Kidney (tissue), 22 donors: ENCODE measurements around the gene ZFP90. TPM values are rescaled to one million over a fixed set of nuclear protein-coding genes. Genes with fewer than 3 reads are reported as not detected.

Source experiments
- DNase-seq, 5 donors: peaks; one replicate each; pipeline ENCODE4 v3.0.0-alpha.2; 2013 to 2020
- FAIRE-seq: peaks from 2 replicates; lab custom pipeline; 2012; peaks lifted over from hg19 to GRCh38; lab: Jason Lieb, UNC
- H3K27ac ChIP-seq, 2 donors: one replicate each; pipeline ENCODE4 v1.7.0; 2013; ENCODE audit warnings: low read depth in 2 of 2, low read length in 2 of 2, inconsistent platforms in 1 of 2
- H3K27me3 ChIP-seq: one replicate; pipeline ENCODE4 v1.7.1; 2013; ENCODE audit warnings: low read length, inconsistent platforms; ENCODE audit not compliant: control insufficient read depth, insufficient read depth
- H3K36me3 ChIP-seq, 3 donors: one replicate each; pipeline versions ENCODE4 v1.7.0 to v1.7.1; 2013; ENCODE audit warnings: low read length in 3 of 3, control low read depth in 1 of 3, inconsistent platforms in 1 of 3; ENCODE audit not compliant: insufficient read depth in 3 of 3, control insufficient read depth in 2 of 3
- H3K4me1 ChIP-seq, 3 donors: one replicate each; pipeline versions ENCODE4 v1.7.0 to v1.7.1; 2013; ENCODE audit warnings: low read length in 3 of 3, inconsistent platforms in 1 of 3, low read depth in 1 of 3; ENCODE audit not compliant: control insufficient read depth in 2 of 3, insufficient read depth in 2 of 3
- H3K4me3 ChIP-seq, 3 donors: one replicate each; pipeline versions ENCODE4 v1.7.0 to v1.8.1; 2013; ENCODE audit warnings: low read length in 3 of 3, control low read depth in 1 of 3, inconsistent platforms in 1 of 3
- H3K9ac ChIP-seq, 3 donors: one replicate each; pipeline versions ENCODE4 v1.7.0 to v1.7.1; 2013; ENCODE audit warnings: low read length in 3 of 3, control low read depth in 1 of 3, inconsistent platforms in 1 of 3
- H3K9me3 ChIP-seq, 3 donors: one replicate each; pipeline versions ENCODE4 v1.7.0 to v1.7.1; 2013; ENCODE audit warnings: low read length in 3 of 3, control low read depth in 1 of 3, inconsistent platforms in 1 of 3; ENCODE audit not compliant: control insufficient read depth in 2 of 3, insufficient read depth in 1 of 3
- CTCF ChIP-seq: IDR thresholded peaks from 3 replicates; pipeline ENCODE4 v1.5.1; 2012; ENCODE audit warnings: mild to moderate bottlenecking, moderate library complexity, borderline replicate concordance; ENCODE audit not compliant: insufficient read depth; ENCODE audit errors: extremely low read depth
- intact Hi-C: fragments of 100-400 bp; cut with DNase I; formaldehyde crosslinking; loops from one replicate; pipeline ENCODE4 v1.11.1; 2022
- long read RNA-seq, 10 donors: library from polyadenylated mRNA in 1 of 10; unstranded in 1 of 10; transcript quantifications; one replicate each; pipeline ENCODE4 v2.0.0 and lab custom pipeline, GENCODE V29; 2021 to 2026
- polyA plus RNA-seq: library from polyadenylated mRNA; stranded (reverse); fragments of 350-450 nt; fragmentation: Illumina TruSeq; extraction: RNeasy Lipid Tissue Mini Kit (QIAGEN cat#74804); gene quantifications from one replicate; pipeline ENCODE4 v1.2.3, GENCODE V29; 2014; ENCODE audit warnings: low read depth, low replicate concordance; ENCODE audit not compliant: insufficient read depth
- total RNA-seq: library from RNA; stranded (reverse); fragmentation: NEBNext Ultra II Directional; extraction: Animal tissue kit (Norgen Biotek cat#: 25700); gene quantifications from one replicate; pipeline ENCODE4 v1.2.1, GENCODE V29; 2021
- donor health status: control.
- donor health status: control.
- donor health status: control.
- donor health status: control.
- donor health status: control.
- donor health status: DM: yes; HTN: yes; CAD: no.
- donor health status: Normal renal cell carcinoma (clear cell type).

ZFP90 gene
- total RNA-seq (30.3 TPM), polyA plus RNA-seq (10.9 TPM)
- long read RNA-seq, donor 1, full-length matches to known transcripts: 13 of 13 reads
- long read RNA-seq, donor 1, partial matches to known transcripts: 0 of 13 reads
- long read RNA-seq, donor 1, other reads (novel, unspliced or antisense): 0 of 13 reads
- long read RNA-seq, donor 2, full-length matches to known transcripts: 15 of 15 reads
- long read RNA-seq, donor 2, partial matches to known transcripts: 0 of 15 reads
- long read RNA-seq, donor 2, other reads (novel, unspliced or antisense): 0 of 15 reads
- long read RNA-seq, donor 3, full-length matches to known transcripts: 13 of 13 reads
- long read RNA-seq, donor 3, partial matches to known transcripts: 0 of 13 reads
- long read RNA-seq, donor 3, other reads (novel, unspliced or antisense): 0 of 13 reads
- long read RNA-seq, donor 4, full-length matches to known transcripts: 18 of 18 reads
- long read RNA-seq, donor 4, partial matches to known transcripts: 0 of 18 reads
- long read RNA-seq, donor 4, other reads (novel, unspliced or antisense): 0 of 18 reads
- long read RNA-seq, donor 5, partial matches to known transcripts: 0 of 3 reads
- long read RNA-seq, donor 5, other reads (novel, unspliced or antisense): 0 of 3 reads
- long read RNA-seq, donor 6, full-length matches to known transcripts: 13 of 13 reads
- long read RNA-seq, donor 6, partial matches to known transcripts: 0 of 13 reads
- long read RNA-seq, donor 6, other reads (novel, unspliced or antisense): 0 of 13 reads
- long read RNA-seq, donor 7, full-length matches to known transcripts: 5 of 11 reads
- long read RNA-seq, donor 7, partial matches to known transcripts: 1 of 11 reads
- long read RNA-seq, donor 7, other reads (novel, unspliced or antisense): 5 of 11 reads
- long read RNA-seq, donor 8, full-length matches to known transcripts: 13 of 13 reads
- long read RNA-seq, donor 8, partial matches to known transcripts: 0 of 13 reads
- long read RNA-seq, donor 8, other reads (novel, unspliced or antisense): 0 of 13 reads
- long read RNA-seq, donor 9, full-length matches to known transcripts: 13 of 13 reads
- long read RNA-seq, donor 9, partial matches to known transcripts: 0 of 13 reads
- long read RNA-seq, donor 9, other reads (novel, unspliced or antisense): 0 of 13 reads
- long read RNA-seq, donor 10, full-length matches to known transcripts: 15 of 15 reads
- long read RNA-seq, donor 10, partial matches to known transcripts: 0 of 15 reads
- long read RNA-seq, donor 10, other reads (novel, unspliced or antisense): 0 of 15 reads

GRCh38 chr16:68538880-68539701 is at the start of gene ZFP90:
Gene ZFP90 (plus strand): TSS chr16:68539291. CDS start chr16:68539793, 502 bp downstream.
- Histone ChIP-seq H3K9me3 (no peaks in the 10 kb centered on the region), H3K27ac (peak within 1 kb of the TSS in 1 of 2 donors; percentile 20)
- TF ChIP-seq CTCF: no peak

GRCh38 chr16:68490358-68490757 is 48.7 kb upstream of the ZFP90 start:
- no peak overlapping the region for H3K9ac ChIP-seq
- TF ChIP-seq CTCF: no peak
- H3K4me3 ChIP-seq: no peak overlapping the region
- intact Hi-C loops: no loop called here
- FAIRE-seq (no peak), DNase-seq (no peak)
- H3K36me3 ChIP-seq: no peaks in the 10 kb centered on the region
- peaks cover 0 to 9% (median 7%) of the 10 kb centered on the region in 3 donors for H3K4me1 ChIP-seq
- H3K9me3 ChIP-seq: no peaks in the 10 kb centered on the region
- H3K27ac ChIP-seq: no peak overlapping the region
- no peaks in the 10 kb centered on the region for H3K27me3 ChIP-seq

More at GRCh38 chr16:68538880-68539701, at the start of gene ZFP90:
- peaks cover 0 to 4% (median 0%) of the 10 kb centered on the region in 3 donors for H3K4me1 ChIP-seq
- intact Hi-C loops: no loop called here
- peaks cover 0 to 2% (median 0%) of the 10 kb centered on the region in 3 donors for H3K36me3 ChIP-seq
- FAIRE-seq: no peak
- peak within 1 kb of the TSS; percentile 40 to 72 (median 50) for H3K9ac ChIP-seq
- no peaks in the 10 kb centered on the region for H3K27me3 ChIP-seq
- peak; percentile 90 to 97 (median 95) for DNase-seq
- H3K4me3 ChIP-seq: peak within 1 kb of the TSS; percentile 67 to 80 (median 80)
